H1 (cell line): ENCODE measurements around the gene FRK. TPM values are rescaled to one million over a fixed set of nuclear protein-coding genes. Genes with fewer than 3 reads are reported as not detected.
A peak's percentile ranks its signal among the peaks of the same experiment; 100 is the strongest.

Source experiments
- CTCF ChIA-PET: fragments of 300-600 bp; sonication (Branson Sonifier 250); formaldehyde crosslinking; loops from one replicate; lab custom pipeline; 2021; ENCODE audit not compliant: partially characterized antibody; lab: Charles Lee
- POLR2A ChIA-PET: fragments of 300-600 bp; sonication (Branson Sonifier 250); formaldehyde crosslinking; loops from one replicate; lab custom pipeline; 2021; ENCODE audit warnings: inconsistent platforms; ENCODE audit not compliant: partially characterized antibody; lab: Charles Lee
- DNase-seq, 2 experiments: peaks; one replicate each; pipeline versions ENCODE4 v3.0.0 to v3.0.0-alpha.2; 2010 to 2022; ENCODE audit warnings: low spot score in 2 of 2, low read depth in 1 of 2, mixed read lengths in 1 of 2
- FAIRE-seq: peaks from 2 replicates; lab custom pipeline; 2011; peaks lifted over from hg19 to GRCh38; lab: Jason Lieb, UNC
- H2AFZ ChIP-seq: 2 replicates; pipeline ENCODE4 v1.8.1; 2012; ENCODE audit warnings: low read length, inconsistent platforms
- H2AK5ac ChIP-seq: 2 replicates; pipeline ENCODE4 v1.6.1; 2013; ENCODE audit warnings: low read depth, low read length
- H2BK120ac ChIP-seq: replicated peaks from 2 replicates; pipeline ENCODE3; 2013; ENCODE audit warnings: low read depth, low read length, inconsistent platforms
- H2BK12ac ChIP-seq: 2 replicates; pipeline ENCODE4 v1.6.1; 2013; ENCODE audit warnings: low read depth, low read length
- H2BK15ac ChIP-seq: 2 replicates; pipeline ENCODE4 v1.6.1; 2013; ENCODE audit warnings: low read length
- H2BK20ac ChIP-seq: 2 replicates; pipeline ENCODE4 v1.6.1; 2013; ENCODE audit warnings: low read length
- H2BK5ac ChIP-seq: 2 replicates; pipeline ENCODE4 v1.6.1; 2013; ENCODE audit warnings: low read depth, low read length
- H3K14ac ChIP-seq: 2 replicates; pipeline ENCODE4 v1.6.1; 2013; ENCODE audit warnings: inconsistent platforms; ENCODE audit not compliant: insufficient read length
- H3K18ac ChIP-seq: 2 replicates; pipeline ENCODE4 v1.6.1; 2013; ENCODE audit warnings: low read length; ENCODE audit errors: extremely low read depth
- H3K23ac ChIP-seq: 2 replicates; pipeline ENCODE4 v1.6.1; 2013; ENCODE audit warnings: inconsistent platforms; ENCODE audit not compliant: insufficient read length
- H3K23me2 ChIP-seq: 2 replicates; pipeline ENCODE4 v1.6.1; 2013; ENCODE audit warnings: low read depth, low read length
- H3K27ac ChIP-seq: 2 replicates; pipeline ENCODE4 v1.6.1; 2011; ENCODE audit warnings: low read depth, low read length, inconsistent platforms
- H3K27me3 ChIP-seq, 4 experiments: replicated peaks in 1 of 4; 1 replicate in 1 of 4; 2 replicates in 3 of 4; pipeline versions ENCODE4 v1.6.1 to v1.8.1; 2011 to 2013; ENCODE audit warnings: low read length in 3 of 4, mild to moderate bottlenecking in 3 of 4, inconsistent platforms in 2 of 4, mixed read lengths in 2 of 4, moderate library complexity in 1 of 4; ENCODE audit not compliant: control insufficient read depth in 3 of 4, insufficient read depth in 3 of 4; ENCODE audit errors: extremely low read depth in 1 of 4
- H3K36me3 ChIP-seq, 4 experiments: 2 replicates each; pipeline versions ENCODE4 v1.6.1 to v1.8.1; 2011 to 2013; ENCODE audit warnings: mild to moderate bottlenecking in 4 of 4, low read length in 3 of 4, moderate library complexity in 2 of 4, control low read depth in 1 of 4, inconsistent platforms in 1 of 4; ENCODE audit not compliant: insufficient read depth in 4 of 4, control insufficient read depth in 2 of 4
- H3K4ac ChIP-seq: replicated peaks from 2 replicates; pipeline ENCODE3; 2013; ENCODE audit warnings: low read length, low read depth, mixed read lengths, inconsistent platforms; ENCODE audit not compliant: insufficient read length
- H3K4me1 ChIP-seq, 4 experiments: replicated peaks in 1 of 4; 1 replicate in 1 of 4; 2 replicates in 3 of 4; pipeline versions ENCODE4 v1.6.1 to v1.8.1; 2011 to 2013; ENCODE audit warnings: low read length in 3 of 4, inconsistent platforms in 2 of 4, mixed read lengths in 1 of 4; ENCODE audit not compliant: insufficient read depth in 4 of 4, control insufficient read depth in 3 of 4
- H3K4me2 ChIP-seq, 2 experiments: 2 replicates each; pipeline versions ENCODE4 v1.6.1 to v1.8.1; 2011 to 2013; ENCODE audit warnings: low read depth in 2 of 2, low read length in 2 of 2, control low read depth in 1 of 2, inconsistent platforms in 1 of 2, mild to moderate bottlenecking in 1 of 2; ENCODE audit not compliant: insufficient read depth in 1 of 2
- H3K4me3 ChIP-seq, 4 experiments: fragments of 200-600, 300-600 bp in 1 of 4; sonication (generic), shearing (Covaris generic), sonication (Bioruptor Twin) in 1 of 4; 2 replicates each; pipeline versions ENCODE4 v1.5.1 to v1.8.1; 2011 to 2016; ENCODE audit warnings: low read length in 4 of 4, low read depth in 3 of 4, control low read depth in 2 of 4, inconsistent platforms in 2 of 4, mild to moderate bottlenecking in 2 of 4, mixed read lengths in 1 of 4, moderate library complexity in 1 of 4; ENCODE audit not compliant: insufficient read depth in 2 of 4; ENCODE audit errors: extremely low read depth in 1 of 4
- H3K56ac ChIP-seq: replicated peaks from 2 replicates; pipeline ENCODE3; 2013; ENCODE audit warnings: low read depth, mild to moderate bottlenecking, mixed read lengths, low read length, inconsistent platforms; ENCODE audit not compliant: insufficient read length
- H3K79me1 ChIP-seq: 2 replicates; pipeline ENCODE4 v1.6.1; 2013; ENCODE audit warnings: low read depth, low read length, control low read depth
- H3K79me2 ChIP-seq, 2 experiments: 2 replicates each; pipeline versions ENCODE4 v1.6.1 to v1.8.1; 2012 to 2013; ENCODE audit warnings: low read length in 2 of 2, mild to moderate bottlenecking in 2 of 2, inconsistent platforms in 1 of 2; ENCODE audit not compliant: insufficient read depth in 2 of 2, control insufficient read depth in 1 of 2
- H3K9ac ChIP-seq, 4 experiments: replicated peaks in 1 of 4; 1 replicate in 1 of 4; 2 replicates in 3 of 4; pipeline versions ENCODE4 v1.6.1 to v1.8.1; 2011 to 2013; ENCODE audit warnings: low read depth in 3 of 4, low read length in 3 of 4, control low read depth in 2 of 4, mild to moderate bottlenecking in 2 of 4, moderate library complexity in 2 of 4, inconsistent platforms in 1 of 4; ENCODE audit errors: extremely low read depth in 1 of 4
- H3K9me3 ChIP-seq, 2 experiments: 2 replicates each; pipeline versions ENCODE4 v1.6.1 to v1.8.1; 2012 to 2013; ENCODE audit warnings: mild to moderate bottlenecking in 2 of 2, moderate library complexity in 2 of 2, control low read depth in 1 of 2, inconsistent platforms in 1 of 2, low read depth in 1 of 2, low read length in 1 of 2, mixed read lengths in 1 of 2; ENCODE audit not compliant: insufficient read depth in 2 of 2
- H4K20me1 ChIP-seq, 2 experiments: replicated peaks in 1 of 2; 2 replicates each; pipeline versions ENCODE3 to v1.8.1; 2011 to 2013; ENCODE audit warnings: inconsistent platforms in 2 of 2, low read length in 2 of 2, mild to moderate bottlenecking in 1 of 2; ENCODE audit not compliant: insufficient read depth in 2 of 2, control insufficient read depth in 1 of 2
- H4K5ac ChIP-seq: 2 replicates; pipeline ENCODE4 v1.6.1; 2013; ENCODE audit warnings: low read length, low read depth, mixed read lengths, inconsistent platforms; ENCODE audit not compliant: insufficient read length
- H4K8ac ChIP-seq: 2 replicates; pipeline ENCODE4 v1.8.0; 2013; ENCODE audit warnings: mild to moderate bottlenecking, moderate library complexity, low read length, inconsistent platforms; ENCODE audit not compliant: insufficient read depth; ENCODE audit errors: extremely low read depth
- H4K91ac ChIP-seq: replicated peaks from 2 replicates; pipeline ENCODE3; 2013; ENCODE audit warnings: low read length, mixed read lengths, inconsistent platforms; ENCODE audit not compliant: insufficient read length
- ATF3 ChIP-seq: IDR thresholded peaks from 2 replicates; pipeline ENCODE4 v1.6.1; 2011; ENCODE audit warnings: low read depth, mild to moderate bottlenecking, low read length; ENCODE audit not compliant: insufficient read depth
- BCL11A ChIP-seq, 2 experiments: IDR thresholded peaks; one replicate each; pipeline ENCODE4 v1.6.1; 2011; ENCODE audit warnings: low read depth in 2 of 2, low read length in 2 of 2, mild to moderate bottlenecking in 2 of 2
- CBX5 ChIP-seq: fragments of 300-800, 300-1000 bp; sonication (generic); IDR thresholded peaks from 2 replicates; pipeline ENCODE4 v1.7.1; 2016; ENCODE audit warnings: antibody characterized with exemption, low read length, low read depth
- CBX8 ChIP-seq: fragments of 300-800, 300-1000 bp; sonication (generic); IDR thresholded peaks from 2 replicates; pipeline ENCODE4 v1.7.1; 2016; ENCODE audit warnings: low read depth, low read length, borderline replicate concordance
- CHD1 ChIP-seq: IDR thresholded peaks from 2 replicates; pipeline ENCODE4 v1.6.1; 2012; ENCODE audit warnings: low read depth, low read length, improper control_type of control experiment
- CTBP2 ChIP-seq: IDR thresholded peaks from 2 replicates; pipeline ENCODE4 v1.7.0; 2011; ENCODE audit warnings: borderline replicate concordance, mild to moderate bottlenecking, moderate library complexity, mixed read lengths, low read length; ENCODE audit not compliant: insufficient read depth, insufficient read length
- EGR1 ChIP-seq: IDR thresholded peaks from 2 replicates; pipeline ENCODE4 v1.6.1; 2011; ENCODE audit warnings: low read depth, low read length, borderline replicate concordance
- HDAC6 ChIP-seq: IDR thresholded peaks from one replicate; pipeline ENCODE4 v1.7.1; 2012; ENCODE audit warnings: low read depth, mild to moderate bottlenecking, inconsistent platforms, low read length, moderate library complexity
- KDM1A ChIP-seq: fragments of 200-600, 300-600 bp; sonication (generic); IDR thresholded peaks from 2 replicates; pipeline ENCODE4 v1.7.1; 2016; ENCODE audit warnings: mild to moderate bottlenecking, low read length, borderline replicate concordance
- KDM5A ChIP-seq: fragments of 200-600 bp; IDR thresholded peaks from 2 replicates; pipeline ENCODE4 v1.7.1; 2012; ENCODE audit warnings: mild to moderate bottlenecking, low read length, inconsistent platforms, mixed read lengths
- RBBP5 ChIP-seq: IDR thresholded peaks from 2 replicates; pipeline ENCODE4 v1.7.1; 2012; ENCODE audit warnings: low read depth, mild to moderate bottlenecking, inconsistent platforms, low read length, moderate library complexity, borderline replicate concordance
- SIX5 ChIP-seq: IDR thresholded peaks from 2 replicates; pipeline ENCODE4 v1.6.1; 2011; ENCODE audit warnings: mild to moderate bottlenecking, low read depth, low read length
- SUZ12 ChIP-seq: fragments of 200-600 bp; sonication (generic); IDR thresholded peaks from 2 replicates; pipeline ENCODE4 v1.6.1; 2012; ENCODE audit warnings: mild to moderate bottlenecking, inconsistent platforms, low read length, moderate library complexity, mixed read lengths
- WGBS, 2 experiments: shearing (Covaris generic) in 1 of 2; methylation state at CpG; one replicate each; pipeline versions ENCODE4 v1.1.6 to v1.1.7; 2013 to 2015; ENCODE audit warnings: low lambda C conversion rate in 2 of 2, mixed read lengths in 2 of 2, inconsistent platforms in 1 of 2, low coverage in 1 of 2, missing lambda C conversion rate in 1 of 2; ENCODE audit not compliant: insufficient replicate concordance in 2 of 2, insufficient coverage in 1 of 2, insufficient read length in 1 of 2; ENCODE audit errors: extremely low coverage in 1 of 2, missing lambda C conversion rate in 1 of 2; 5-methylcytosine and 5-hydroxymethylcytosine counted together
- polyA plus RNA-seq, 7 experiments: library from polyadenylated mRNA; depleted of rRNA in 3 of 7; stranded (reverse) in 5 of 7; unstranded in 2 of 7; fragments of >200 nt in 5 of 7; fragments of 200-250 nt in 2 of 7; gene quantifications; 1 replicate in 5 of 7; 2 replicates in 1 of 7; 4 replicates in 1 of 7; pipeline versions ENCODE4 v1.2.1 to v1.2.3, GENCODE V29; 2011 to 2013; ENCODE audit warnings: missing spikeins in 2 of 7, mixed read lengths in 2 of 7
- total RNA-seq: library from RNA; stranded (reverse); fragmentation: NEBNext Ultra II Directional; extraction: Animal tissue kit (Norgen Biotek cat#: 25700); gene quantifications from 2 replicates; pipeline ENCODE4 v1.2.1, GENCODE V29; 2021

The FRK gene
- total and polyA plus RNA-seq, 2 of the 8 experiments (the other 6 are each of a cell fraction or from before 2014, with no cell fraction given) = 0.11 to 0.24 TPM

GRCh38 chr6:116101790-116102189 is 41.1 kb upstream of the FRK start:
- Histone ChIP-seq H3K23ac (no peak overlapping the region), H4K91ac (no peak overlapping the region), H3K9ac (peak overlapping the region in 1 of 4 experiments; percentile 93; a peak in 1 of 7 replicates), H3K79me2 (peaks cover 0 to 46% of the 10 kb centered on the region in 2 experiments; a peak in 2 of 4 replicates), H3K9me3 (0 out of 4 replicates have a peak, but pooled peaks cover 0 to under 1% of the 10 kb centered on the region in 2 experiments), H3K14ac (no peak overlapping the region), H3K56ac (no peak overlapping the region), H4K8ac (no peak overlapping the region), H2BK5ac (no peak overlapping the region), H3K79me1 (no peaks in the 10 kb centered on the region; the same call in 1 of the 2 replicates), H3K4me3 (peak overlapping the region; percentile 78 to 97 (median 86); a peak in 6 of 8 replicates), H3K18ac (no peak overlapping the region), H3K4me1 (peaks cover 0 to 25% (median 18%) of the 10 kb centered on the region in 4 experiments; a peak in 6 of 7 replicates), H3K4me2 (peak overlapping the region; percentile 82 to 88), H2BK12ac (no peak overlapping the region), H3K36me3 (peaks cover 0 to 3% (median 0%) of the 10 kb centered on the region in 4 experiments; a peak in 1 of 8 replicates), H2BK120ac (no peak overlapping the region), H4K20me1 (no peaks in the 10 kb centered on the region), H4K5ac (no peak overlapping the region), H2AK5ac (no peak overlapping the region), H2BK20ac (no peak overlapping the region), H3K27me3 (no peaks in the 10 kb centered on the region), H3K4ac (no peak overlapping the region), H3K23me2 (peaks cover 5% of the 10 kb centered on the region), H2BK15ac (no peak overlapping the region), H3K27ac (no peak overlapping the region), H2AFZ (no peak overlapping the region)
- no peak for FAIRE-seq
- CTCF ChIA-PET = interaction anchor here (0.7 to 3.8 kb wide), 4 partner anchors 11 to 115 kb away, joined by 3 to 32 read pairs (median 4); no protein-coding TSS in a partner anchor
- TF ChIP-seq CBX8 (no peak), SIX5 (no peak), HDAC6 (no peak), KDM1A (no peak), EGR1 (no peak), RBBP5 (no peak), SUZ12 (no peak), KDM5A (no peak), CHD1 (no peak), CTBP2 (no peak), CBX5 (no peak), BCL11A (IDR thresholded peaks at IDR 0.05; ENCODE audit: low read depth in 2 of 2, low read length in 2 of 2) (no peak), ATF3 (no peak)
- DNase-seq = no peak
- POLR2A ChIA-PET = interaction anchor here (1.0 to 3.8 kb wide), 5 partner anchors 9 to 152 kb away, joined by 3 to 18 read pairs (median 3); no protein-coding TSS in a partner anchor
- WGBS, 2 experiments = 83% methylated on average over 2 of the region's 2 CpGs; no CpG with 5 or more reads in 1 of the 2 experiments
